Measurements from ENCODE around the gene ALDH3B1. TPM values are rescaled to one million over a fixed set of nuclear protein-coding genes. Genes with fewer than 3 reads are reported as not detected.

The ALDH3B1 gene
- total RNA-seq, 1 experiment from 2014 or later, result 41.6 TPM

- CTCF ChIA-PET, result interaction anchor here (0.6 kb wide), 1 partner anchor 78 kb away, joined by 3 read pairs; no protein-coding TSS in a partner anchor
- intact Hi-C loops (cut with micrococcal nuclease; ENCODE audit: unreplicated experiment), result no loop called here
These were observed 18.8 kb downstream of the ALDH3B1 start for GRCh38 chr11:68028802-68029545.

GRCh38 chr11:68030318-68031143 lies 20.4 kb downstream of the ALDH3B1 start, which contains the start of gene NDUFS8:
NDUFS8 (plus strand) TSS chr11:68030681; CDS start chr11:68032152, 1,471 bp downstream.
- intact Hi-C loops (cut with micrococcal nuclease; ENCODE audit: unreplicated experiment), result loop anchor here (10.0 kb wide), 1 partner anchor 174 kb away; no protein-coding TSS in a partner anchor
- no peaks in the 10 kb centered on the region for H3K27me3 Mint-ChIP-seq (ENCODE audit: unreplicated experiment)
- peak within 1 kb of the TSS; percentile 96 for H3K27ac Mint-ChIP-seq (ENCODE audit: unreplicated experiment)
- CTCF ChIA-PET, result no interaction called here
- H3K9me3 Mint-ChIP-seq (ENCODE audit: low read depth, unreplicated experiment), result no peaks in the 10 kb centered on the region
- peak within 1 kb of the TSS; percentile 98 for H3K4me3 Mint-ChIP-seq (ENCODE audit: low read depth, unreplicated experiment)
- H3K4me1 Mint-ChIP-seq (ENCODE audit: low read depth, unreplicated experiment), result peaks cover 31% of the 10 kb centered on the region
- DNase-seq, result peak; percentile 93
- no TSS peak for BruUV-seq (replicated peaks)
- no peak for TF ChIP-seq CTCF (IDR thresholded peaks at IDR 0.05; ENCODE audit: unreplicated experiment)
- H3K36me3 Mint-ChIP-seq (ENCODE audit: insufficient read depth, unreplicated experiment), result peaks cover 60% of the 10 kb centered on the region

More at GRCh38 chr11:68028802-68029545, 18.8 kb downstream of the ALDH3B1 start:
- H3K27ac Mint-ChIP-seq (ENCODE audit: unreplicated experiment), result peak overlapping the region; percentile 96
- H3K9me3 Mint-ChIP-seq (ENCODE audit: low read depth, unreplicated experiment), result no peaks in the 10 kb centered on the region
- no TSS peak for BruUV-seq (replicated peaks)
- DNase-seq, result no peak
- peaks cover 69% of the 10 kb centered on the region for H3K36me3 Mint-ChIP-seq (ENCODE audit: insufficient read depth, unreplicated experiment)
- no peak for TF ChIP-seq CTCF (IDR thresholded peaks at IDR 0.05; ENCODE audit: unreplicated experiment)
- H3K4me1 Mint-ChIP-seq (ENCODE audit: low read depth, unreplicated experiment), result peaks cover 31% of the 10 kb centered on the region
- H3K27me3 Mint-ChIP-seq (ENCODE audit: unreplicated experiment), result no peaks in the 10 kb centered on the region
- H3K4me3 Mint-ChIP-seq (ENCODE audit: low read depth, unreplicated experiment), result peak overlapping the region; percentile 98

- Mint-ChIP-seq H3K27ac (ENCODE audit: unreplicated experiment) (peak overlapping the region; percentile 96), H3K4me1 (ENCODE audit: low read depth, unreplicated experiment) (peaks cover 31% of the 10 kb centered on the region), H3K4me3 (ENCODE audit: low read depth, unreplicated experiment) (peak overlapping the region; percentile 98), H3K27me3 (ENCODE audit: unreplicated experiment) (no peaks in the 10 kb centered on the region), H3K9me3 (ENCODE audit: low read depth, unreplicated experiment) (no peaks in the 10 kb centered on the region), H3K36me3 (ENCODE audit: insufficient read depth, unreplicated experiment) (peaks cover 62% of the 10 kb centered on the region)
- TSS peak; percentile 19 for BruUV-seq (replicated peaks)
- no peak for DNase-seq
- no peak for TF ChIP-seq CTCF (IDR thresholded peaks at IDR 0.05; ENCODE audit: unreplicated experiment)
- intact Hi-C loops (cut with micrococcal nuclease; ENCODE audit: unreplicated experiment), result loop anchor here (10.0 kb wide), 1 partner anchor 174 kb away; no protein-coding TSS in a partner anchor
- CTCF ChIA-PET, result no interaction called here
These were observed 21.0 kb downstream of the ALDH3B1 start for GRCh38 chr11:68031144-68031464.

GRCh38 chr11:68032003-68032402 lies 21.9 kb downstream of the ALDH3B1 start:
- Mint-ChIP-seq H3K27ac (ENCODE audit: unreplicated experiment) (no peak overlapping the region), H3K27me3 (ENCODE audit: unreplicated experiment) (no peaks in the 10 kb centered on the region), H3K4me1 (ENCODE audit: low read depth, unreplicated experiment) (peaks cover 31% of the 10 kb centered on the region), H3K36me3 (ENCODE audit: insufficient read depth, unreplicated experiment) (peaks cover 62% of the 10 kb centered on the region), H3K9me3 (ENCODE audit: low read depth, unreplicated experiment) (no peaks in the 10 kb centered on the region), H3K4me3 (ENCODE audit: low read depth, unreplicated experiment) (peak overlapping the region; percentile 98)
- intact Hi-C loops (cut with micrococcal nuclease; ENCODE audit: unreplicated experiment), result loop anchor here (10.0 kb wide), 1 partner anchor 173 kb away; no protein-coding TSS in a partner anchor
- CTCF ChIA-PET, result no interaction called here
- no peak for DNase-seq
- TF ChIP-seq CTCF (IDR thresholded peaks at IDR 0.05; ENCODE audit: unreplicated experiment), result no peak
- no TSS peak for BruUV-seq (replicated peaks)

Measured in Calu3 (cell line).